AG04449 (cell line): ENCODE results near the gene TMEM11.

Experiments used
- CTCF ChIA-PET: fragments of 350-600 bp; formaldehyde crosslinking; extraction: SDS; loops from one replicate; lab custom pipeline; 2021; ENCODE audit warnings: antibody characterized with exemption; lab: Yijun Ruan, JAX
- POLR2A ChIA-PET: fragments of 400-600, 350-600 bp; formaldehyde crosslinking; extraction: SDS; loops from one replicate; lab custom pipeline; 2020; ENCODE audit warnings: antibody characterized with exemption, inconsistent platforms; lab: Yijun Ruan, JAX
- DNase-seq: peaks from one replicate; pipeline ENCODE4 v3.0.0-alpha.2; 2010; ENCODE audit warnings: low read depth, low spot score
- H3K4me3 ChIP-seq: 2 replicates; pipeline ENCODE4 v1.5.1; 2011; ENCODE audit warnings: low read depth, mild to moderate bottlenecking, control low read depth, low read length
- TF ChIP-seq, protein P1 (sequence below): IDR thresholded peaks from one replicate; pipeline ENCODE4 v1.5.1; 2011; ENCODE audit warnings: mild to moderate bottlenecking, moderate library complexity, low read length, control low read depth, inconsistent platforms; ENCODE audit not compliant: insufficient read depth; ENCODE audit errors: missing control alignments

TMEM11 gene

GRCh38 chr17:21161498-21162393 is 52.2 kb downstream of the TMEM11 start:
- TF ChIP-seq, protein P1, sequence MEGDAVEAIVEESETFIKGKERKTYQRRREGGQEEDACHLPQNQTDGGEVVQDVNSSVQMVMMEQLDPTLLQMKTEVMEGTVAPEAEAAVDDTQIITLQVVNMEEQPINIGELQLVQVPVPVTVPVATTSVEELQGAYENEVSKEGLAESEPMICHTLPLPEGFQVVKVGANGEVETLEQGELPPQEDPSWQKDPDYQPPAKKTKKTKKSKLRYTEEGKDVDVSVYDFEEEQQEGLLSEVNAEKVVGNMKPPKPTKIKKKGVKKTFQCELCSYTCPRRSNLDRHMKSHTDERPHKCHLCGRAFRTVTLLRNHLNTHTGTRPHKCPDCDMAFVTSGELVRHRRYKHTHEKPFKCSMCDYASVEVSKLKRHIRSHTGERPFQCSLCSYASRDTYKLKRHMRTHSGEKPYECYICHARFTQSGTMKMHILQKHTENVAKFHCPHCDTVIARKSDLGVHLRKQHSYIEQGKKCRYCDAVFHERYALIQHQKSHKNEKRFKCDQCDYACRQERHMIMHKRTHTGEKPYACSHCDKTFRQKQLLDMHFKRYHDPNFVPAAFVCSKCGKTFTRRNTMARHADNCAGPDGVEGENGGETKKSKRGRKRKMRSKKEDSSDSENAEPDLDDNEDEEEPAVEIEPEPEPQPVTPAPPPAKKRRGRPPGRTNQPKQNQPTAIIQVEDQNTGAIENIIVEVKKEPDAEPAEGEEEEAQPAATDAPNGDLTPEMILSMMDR, result no peak
- no peak overlapping the region for H3K4me3 ChIP-seq
- CTCF ChIA-PET, result interaction anchor here (1.7 to 2.0 kb wide), 2 partner anchors 33 to 43 kb away, joined by 4 to 5 read pairs; no protein-coding TSS in a partner anchor
- POLR2A ChIA-PET, result interaction anchor here (0.7 to 1.2 kb wide), 2 partner anchors 16 to 118 kb away, joined by 3 to 4 read pairs; no protein-coding TSS in a partner anchor
- peak; percentile 94 for DNase-seq

- POLR2A ChIA-PET, result no interaction called here
- H3K4me3 ChIP-seq, result no peak overlapping the region
- TF ChIP-seq, protein P1, result no peak
- DNase-seq, result no peak
- CTCF ChIA-PET, result interaction anchor here (1.7 to 2.0 kb wide), 2 partner anchors 31 to 42 kb away, joined by 4 to 5 read pairs; no protein-coding TSS in a partner anchor
These were observed 53.6 kb downstream of the TMEM11 start for GRCh38 chr17:21160401-21160800.

DNA sequence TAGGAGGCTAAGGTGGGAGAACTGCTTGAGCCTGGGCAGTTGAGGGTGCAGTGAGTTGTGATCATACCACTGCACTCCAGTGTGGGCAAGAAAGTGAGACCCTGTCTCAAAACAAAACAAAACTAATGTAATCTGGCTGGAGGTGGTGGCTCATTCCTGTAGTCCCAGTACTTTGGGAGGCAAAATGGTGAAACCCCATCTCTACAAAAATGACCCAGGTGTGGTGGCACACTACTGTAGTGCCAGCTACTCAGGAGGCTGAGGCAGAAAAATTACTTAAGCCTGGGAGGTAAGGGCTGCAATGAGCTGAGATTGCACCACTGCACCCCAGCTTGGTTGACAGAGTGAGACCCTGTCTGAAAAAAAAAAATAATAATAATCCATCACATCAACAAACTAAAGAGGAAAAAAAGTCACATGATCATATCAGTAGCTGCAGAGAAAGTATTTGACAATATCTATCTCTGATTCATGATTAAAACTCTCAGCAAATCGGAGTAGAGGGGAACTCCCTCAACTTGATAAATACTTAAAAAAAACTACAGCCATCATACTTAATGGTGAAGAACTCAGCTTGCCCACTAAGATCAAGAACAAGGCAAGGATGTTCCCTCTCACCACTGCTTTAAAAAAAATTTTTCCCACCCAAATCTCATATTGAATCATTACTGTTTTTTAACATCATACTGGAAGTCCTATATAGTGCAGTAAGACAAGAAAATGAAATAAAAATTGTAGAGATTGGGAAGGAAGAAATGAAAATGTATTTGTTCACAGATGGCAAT is 56.2 kb downstream of the TMEM11 start:
- ChIA-PET POLR2A (no interaction called here), CTCF (interaction anchor here (0.6 kb wide), 1 partner anchor 76 kb away, joined by 5 read pairs; no protein-coding TSS in a partner anchor)
- DNase-seq, result no peak
- TF ChIP-seq, protein P1, result no peak
- no peak overlapping the region for H3K4me3 ChIP-seq

GRCh38 chr17:21152731-21153130 is 61.2 kb downstream of the TMEM11 start:
- POLR2A ChIA-PET, result no interaction called here
- TF ChIP-seq, protein P1, result no peak
- DNase-seq, result no peak
- no peak overlapping the region for H3K4me3 ChIP-seq
- CTCF ChIA-PET, result no interaction called here

DNA sequence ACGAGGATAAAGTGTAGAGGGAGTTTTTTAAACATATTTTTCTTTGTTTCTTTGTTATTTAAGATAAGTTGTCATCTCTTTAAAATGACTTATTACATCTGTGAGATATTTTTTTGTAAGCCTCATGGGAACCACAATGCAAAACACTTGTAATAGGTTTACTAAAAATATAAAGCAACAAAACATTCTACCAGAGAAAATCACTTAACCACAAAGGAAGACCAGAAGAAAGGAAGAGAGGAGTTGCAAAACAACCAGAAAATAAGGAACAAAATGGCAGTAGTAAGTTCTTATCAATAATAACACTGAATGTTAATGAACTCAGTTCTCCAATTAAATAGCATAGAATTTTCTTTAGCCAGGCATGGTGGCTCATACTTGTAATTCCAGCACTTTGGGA is 64.3 kb downstream of the TMEM11 start:
- CTCF ChIA-PET, result no interaction called here
- no peak overlapping the region for H3K4me3 ChIP-seq
- POLR2A ChIA-PET, result no interaction called here
- TF ChIP-seq, protein P1, result no peak
- no peak for DNase-seq
